Neural cell (in vitro differentiated cells): ENCODE data around the gene ZFP69. TPM values are rescaled to one million over a fixed set of nuclear protein-coding genes. Genes with fewer than 3 reads are reported as not detected.

ENCODE experiments used
- H2AFZ ChIP-seq: fragments of 200-600, 300-800 bp; sonication (generic), shearing (Covaris generic); 2 replicates; pipeline ENCODE4 v1.6.0; 2014; ENCODE audit warnings: low read depth, mild to moderate bottlenecking, antibody characterized with exemption, low read length, moderate library complexity
- H3F3A ChIP-seq: fragments of 200-600 bp; shearing (Covaris generic); 2 replicates; pipeline ENCODE4 v1.6.1; 2016; ENCODE audit warnings: mild to moderate bottlenecking, moderate library complexity, mixed read lengths, antibody characterized with exemption, low read length; ENCODE audit not compliant: insufficient read depth, poor library complexity, severe bottlenecking
- H3K27ac ChIP-seq: fragments of 200-600, 300-800 bp; sonication (generic), shearing (Covaris generic); 2 replicates; pipeline ENCODE4 v1.5.1; 2014; ENCODE audit warnings: mild to moderate bottlenecking, low read length, moderate library complexity
- H3K27me3 ChIP-seq: fragments of 300-800, 200-600 bp; sonication (generic), shearing (Covaris generic); 2 replicates; pipeline ENCODE4 v1.6.0; 2014; ENCODE audit warnings: mild to moderate bottlenecking, low read depth, low read length, moderate library complexity; ENCODE audit not compliant: insufficient read depth
- H3K36me3 ChIP-seq: fragments of 300-800, 200-600 bp; sonication (generic), shearing (Covaris generic); 2 replicates; pipeline ENCODE4 v1.5.1; 2014; ENCODE audit warnings: mild to moderate bottlenecking, antibody characterized with exemption, low read length, moderate library complexity; ENCODE audit not compliant: insufficient read depth
- H3K4me2 ChIP-seq: fragments of 300-800, 200-600 bp; sonication (generic), shearing (Covaris generic); 2 replicates; pipeline ENCODE4 v1.6.0; 2014; ENCODE audit warnings: mild to moderate bottlenecking, low read length
- H3K4me3 ChIP-seq: fragments of 300-800, 200-600 bp; sonication (generic), shearing (Covaris generic); 2 replicates; pipeline ENCODE4 v1.5.1; 2014; ENCODE audit warnings: mild to moderate bottlenecking, low read length, moderate library complexity
- H3K79me2 ChIP-seq: fragments of 200-600 bp; shearing (Covaris generic); replicated peaks from 2 replicates; pipeline ENCODE4 v1.6.0; 2014; ENCODE audit warnings: mild to moderate bottlenecking, low read length, moderate library complexity; ENCODE audit not compliant: insufficient read depth
- H3K9ac ChIP-seq: fragments of 300-800, 200-600 bp; sonication (generic), shearing (Covaris generic); 2 replicates; pipeline ENCODE4 v1.6.1; 2016; ENCODE audit warnings: mild to moderate bottlenecking, low read length, mixed read lengths
- H3K9me2 ChIP-seq: fragments of 200-600 bp; shearing (Covaris generic); 2 replicates; pipeline ENCODE4 v1.6.1; 2016; ENCODE audit warnings: mild to moderate bottlenecking, low read length, mixed read lengths; ENCODE audit not compliant: insufficient read depth
- H3K9me3 ChIP-seq: fragments of 200-600, 300-800 bp; sonication (generic), shearing (Covaris generic); 2 replicates; pipeline ENCODE4 v1.6.1; 2016; ENCODE audit warnings: mild to moderate bottlenecking, mixed run types, low read length, moderate library complexity, mixed read lengths
- H4K20me1 ChIP-seq: fragments of 200-600 bp; shearing (Covaris generic); 2 replicates; pipeline ENCODE4 v1.6.1; 2016; ENCODE audit warnings: mild to moderate bottlenecking, mixed run types; ENCODE audit not compliant: insufficient read depth
- CTCF ChIP-seq: fragments of 450-650 bp; IDR thresholded peaks from 2 replicates; pipeline ENCODE4 v1.5.1; 2014; ENCODE audit warnings: antibody characterized with exemption, mild to moderate bottlenecking, moderate library complexity; ENCODE audit not compliant: poor library complexity, severe bottlenecking
- EP300 ChIP-seq: fragments of 450-650 bp; conservative IDR thresholded peaks from 2 replicates; pipeline ENCODE4 v1.6.1; 2014; ENCODE audit warnings: antibody characterized with exemption, mild to moderate bottlenecking, moderate library complexity; ENCODE audit not compliant: poor library complexity, severe bottlenecking
- EZH2 ChIP-seq: fragments of 200-600, 300-800 bp; shearing (Covaris generic), sonication (generic); IDR thresholded peaks from 2 replicates; pipeline ENCODE4 v1.6.1; 2014; ENCODE audit warnings: antibody characterized with exemption, low read length, borderline replicate concordance, mild to moderate bottlenecking; ENCODE audit not compliant: insufficient read depth, poor library complexity, severe bottlenecking
- MXI1 ChIP-seq: fragments of 450-650 bp; conservative IDR thresholded peaks from 2 replicates; pipeline ENCODE4 v1.6.1; 2014; ENCODE audit warnings: antibody characterized with exemption, mild to moderate bottlenecking; ENCODE audit not compliant: poor library complexity, severe bottlenecking
- RAD21 ChIP-seq: fragments of 450-650 bp; conservative IDR thresholded peaks from 2 replicates; pipeline ENCODE4 v1.6.1; 2014; ENCODE audit warnings: antibody characterized with exemption, mild to moderate bottlenecking, moderate library complexity
- REST ChIP-seq: IDR thresholded peaks from 2 replicates; pipeline ENCODE4 v1.6.1; 2012; ENCODE audit warnings: borderline replicate concordance
- SMC3 ChIP-seq: fragments of 450-650 bp; conservative IDR thresholded peaks from 2 replicates; pipeline ENCODE4 v1.6.1; 2014; ENCODE audit warnings: antibody characterized with exemption, mild to moderate bottlenecking, moderate library complexity; ENCODE audit not compliant: poor library complexity
- TAF1 ChIP-seq: IDR thresholded peaks from 2 replicates; pipeline ENCODE4 v1.6.1; 2012; ENCODE audit warnings: low read depth
- polyA plus RNA-seq: library from polyadenylated mRNA; depleted of rRNA; stranded (reverse); fragments of >200 nt; gene quantifications from 2 replicates; pipeline ENCODE4 v1.2.3, GENCODE V29; 2014

Gene ZFP69
- polyA plus RNA-seq, 1 donor from 2014 or later, result 12.3 TPM

GRCh38 chr1:40435876-40436275 is 41.2 kb upstream of the ZFP69 start:
- Histone ChIP-seq H3K36me3 (no peaks in the 10 kb centered on the region), H3F3A (no peaks in the 10 kb centered on the region), H3K79me2 (no peaks in the 10 kb centered on the region), H3K9me3 (no peaks in the 10 kb centered on the region), H3K27me3 (no peaks in the 10 kb centered on the region), H3K9me2 (no peaks in the 10 kb centered on the region), H3K27ac (no peak overlapping the region), H4K20me1 (no peaks in the 10 kb centered on the region), H3K4me3 (no peak overlapping the region), H2AFZ (no peak overlapping the region), H3K9ac (no peak overlapping the region), H3K4me2 (no peak overlapping the region)
- no peak for TF ChIP-seq CTCF
- TF ChIP-seq RAD21, result no peak
- TF ChIP-seq REST, result no peak
- TF ChIP-seq MXI1, result no peak
- no peak for TF ChIP-seq SMC3
- no peak for TF ChIP-seq TAF1
- TF ChIP-seq EZH2, result no peak
- TF ChIP-seq EP300, result no peak

GRCh38 chr1:40438391-40439015 is 38.6 kb upstream of the ZFP69 start:
- no peaks in the 10 kb centered on the region for H3F3A ChIP-seq
- no peaks in the 10 kb centered on the region for H3K79me2 ChIP-seq
- no peaks in the 10 kb centered on the region for H3K9me3 ChIP-seq
- no peak overlapping the region for H3K9ac ChIP-seq
- no peaks in the 10 kb centered on the region for H3K27me3 ChIP-seq
- H2AFZ ChIP-seq, result no peak overlapping the region
- no peak overlapping the region for H3K27ac ChIP-seq
- no peaks in the 10 kb centered on the region for H3K9me2 ChIP-seq
- H3K4me2 ChIP-seq, result no peak overlapping the region
- TF ChIP-seq CTCF, result peak; percentile 55
- no peak for TF ChIP-seq RAD21
- no peaks in the 10 kb centered on the region for H3K36me3 ChIP-seq
- H4K20me1 ChIP-seq, result no peaks in the 10 kb centered on the region
- H3K4me3 ChIP-seq, result no peak overlapping the region
